Heart left ventricle (tissue), 16 donors: ENCODE data around the gene TAT. TPM values are rescaled to one million over a fixed set of nuclear protein-coding genes. Genes with fewer than 3 reads are reported as not detected.
A peak's percentile ranks its signal among the peaks of the same experiment; 100 is the strongest.

Experiments used
- ATAC-seq, 4 donors: fragments of 200-7000 bp; cut with Tn5 transposase; one replicate each; pipeline ENCODE4 v1.9.1; 2020 to 2022; ENCODE audit warnings: moderate library complexity in 4 of 4, mild to moderate bottlenecking in 3 of 4, moderate number of reproducible peaks in 1 of 4
- DNase-seq, 5 donors: peaks; one replicate each; pipeline ENCODE4 v3.0.0-alpha.2; 2020
- H3K27ac ChIP-seq, 12 donors: fragments of 200-600 bp; sonication (generic) in 4 of 12; one replicate each; pipeline versions ENCODE4 v1.5.0 to v1.8.0; 2016 to 2022; ENCODE audit warnings: mild to moderate bottlenecking in 2 of 12
- H3K27me3 ChIP-seq, 9 donors: fragments of 200-600 bp; sonication (generic) in 2 of 9; one replicate each; pipeline versions ENCODE4 v1.5.1 to v1.8.0; 2016 to 2022; ENCODE audit warnings: mild to moderate bottlenecking in 3 of 9
- H3K36me3 ChIP-seq, 9 donors: fragments of 200-600 bp; sonication (generic) in 2 of 9; one replicate each; pipeline versions ENCODE4 v1.5.0 to v1.8.0; 2018 to 2022; ENCODE audit warnings: mild to moderate bottlenecking in 2 of 9
- H3K4me1 ChIP-seq, 12 donors: fragments of 200-600 bp; sonication (generic) in 4 of 12; one replicate each; pipeline versions ENCODE4 v1.5.0 to v1.8.0; 2016 to 2022; ENCODE audit warnings: mild to moderate bottlenecking in 3 of 12
- H3K4me3 ChIP-seq, 12 donors: fragments of 200-600 bp; sonication (generic) in 4 of 12; one replicate each; pipeline versions ENCODE4 v1.5.0 to v1.8.0; 2017 to 2022; ENCODE audit warnings: mild to moderate bottlenecking in 9 of 12, moderate library complexity in 4 of 12
- H3K9me3 ChIP-seq, 12 donors: fragments of 200-600 bp; sonication (generic) in 4 of 12; one replicate each; pipeline versions ENCODE4 v1.5.0 to v1.8.0; 2016 to 2022; ENCODE audit warnings: mild to moderate bottlenecking in 1 of 12
- POLR2A ChIP-seq, 2 donors: fragments of 450-650 bp; IDR thresholded peaks; one replicate each; pipeline ENCODE4 v1.6.1; 2017; ENCODE audit warnings: antibody characterized with exemption in 2 of 2, mild to moderate bottlenecking in 2 of 2, moderate library complexity in 2 of 2
- WGBS, 4 donors: extraction: QIAGEN DNeasy Blood & Tissue Kit in 2 of 4; methylation state at CpG; one replicate each; pipeline versions ENCODE4 v1.1.5 to v1.1.7; 2013 to 2018; 5-methylcytosine and 5-hydroxymethylcytosine counted together
- intact Hi-C, 10 donors: fragments of 100-400 bp; cut with DNase I; formaldehyde crosslinking; loops; one replicate each; pipeline versions ENCODE4 v1.11.1 to v1.14.2; 2022
- polyA plus RNA-seq, 2 donors: library from polyadenylated mRNA; stranded (reverse); fragments of 200-250 nt; gene quantifications; one replicate each; pipeline ENCODE4 v1.2.3, GENCODE V29; 2013
- total RNA-seq, 9 donors: library from RNA; depleted of rRNA in 2 of 9; stranded (reverse); fragments of >200 nt in 2 of 9; fragmentation: NEBNext Ultra II Directional in 3 of 9; extraction: Animal tissue kit (Norgen Biotek cat#: 25700) in 3 of 9; gene quantifications; one replicate each; pipeline versions ENCODE4 v1.1.0 to v1.2.4, GENCODE V29; 2016 to 2023
- TF ChIP-seq, protein P1 (sequence below), 12 donors: fragments of 200-600 bp; sonication (generic) in 4 of 12; IDR thresholded peaks; one replicate each; pipeline versions ENCODE4 v1.5.0 to v1.8.0; 2018 to 2022; ENCODE audit warnings: antibody characterized with exemption in 12 of 12, mild to moderate bottlenecking in 5 of 12
- donor health status: ischemic (EF 13 %, LVEDD 7.1; RV severe dilation, severe dysfunction).
- donor health status: healthy with polysubstance abuse.
- donor health status: DM: no; HTN: yes; CAD: no.
- donor health status: DM: no; HTN: no; CAD: no.
- donor health status: ischemic (EF 25% LVEDD 6.9; RV normal size, moderate dysfunction).
- donor health status: ischemic (EF 25% LVEDD 5.7; RV mildly dilated, moderate dysfunction).
- donor health status: healthy.
- donor health status: DM: yes; HTN: yes; CAD: no.
- donor health status: ischemic (EF 35%, LVEDD 5.7; RV mildly dilated, moderate dysfunction).
- donor health status: nonischemic (EF 11% LVEDD 7.7; RV severe dilation, severe dysfunction).
- donor health status: DM: yes; HTN: yes; CAD: no.
- donor health status: PGD.
- donor health status: ischemic (EF 29% LVEDD 5.4; RV normal size, mild dysfunction).
- donor health status: nonischemic (EF 23%, LVEDD 6.1; RV moderate dilation, normal function).

TAT gene
- total and polyA plus RNA-seq, 11 donors: 0.05 to 0.50 TPM; not detected in 9

DNA sequence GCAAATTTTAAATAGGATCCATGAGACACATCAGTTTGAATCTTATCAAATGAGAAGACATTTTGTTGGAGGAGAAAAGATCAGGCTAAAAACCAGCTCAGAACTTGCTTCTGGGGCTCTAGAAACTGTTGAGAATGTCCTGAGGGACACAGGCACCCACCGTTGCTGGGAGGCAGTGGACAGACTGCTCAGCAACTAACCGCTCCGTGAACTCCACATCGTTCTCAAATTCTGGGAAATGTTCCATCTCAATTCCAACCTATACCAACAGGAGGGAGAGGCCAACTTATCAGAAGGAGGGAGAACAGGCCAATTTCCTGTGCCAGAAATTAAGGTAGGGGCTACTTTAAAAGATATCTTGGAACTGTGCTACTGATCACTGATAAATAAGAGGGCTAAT is 8.3 kb downstream of the TAT start:
- DNase-seq: no peak
- intact Hi-C loops: no loop called here
- ATAC-seq: no peak

DNA sequence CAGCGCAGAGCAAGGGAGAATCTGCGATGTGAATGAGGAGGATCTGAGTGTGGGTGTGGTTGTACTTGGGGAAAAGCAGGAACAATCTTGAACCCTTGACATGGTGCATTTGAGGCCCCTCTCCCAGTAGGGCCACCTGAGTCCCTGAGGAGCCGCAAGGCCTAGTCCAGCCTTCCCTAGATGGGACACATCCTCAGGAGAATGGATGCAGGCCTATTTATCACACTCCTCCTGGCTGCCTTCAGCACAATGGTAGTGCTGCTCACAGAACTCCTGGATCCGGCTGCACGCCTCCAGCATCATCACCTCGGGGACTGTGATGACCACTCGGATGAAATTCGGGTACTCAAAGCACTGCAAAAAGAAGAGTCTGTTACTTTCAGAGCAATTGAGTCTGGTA is 9.0 kb downstream of the TAT start:
- DNase-seq (no peak), ATAC-seq (no peak)

More for the DNA sequence above, 8.3 kb downstream of the TAT start:
- Histone ChIP-seq H3K27ac (no peak overlapping the region), H3K27me3 (no peaks in the 10 kb centered on the region), H3K4me1 (peaks cover 0 to 14% (median 2%) of the 10 kb centered on the region in 12 donors), H3K4me3 (no peak overlapping the region), H3K36me3 (no peaks in the 10 kb centered on the region), H3K9me3 (no peaks in the 10 kb centered on the region)
- no peak for TF ChIP-seq POLR2A (IDR thresholded peaks at IDR 0.05)
- TF ChIP-seq, protein P1, sequence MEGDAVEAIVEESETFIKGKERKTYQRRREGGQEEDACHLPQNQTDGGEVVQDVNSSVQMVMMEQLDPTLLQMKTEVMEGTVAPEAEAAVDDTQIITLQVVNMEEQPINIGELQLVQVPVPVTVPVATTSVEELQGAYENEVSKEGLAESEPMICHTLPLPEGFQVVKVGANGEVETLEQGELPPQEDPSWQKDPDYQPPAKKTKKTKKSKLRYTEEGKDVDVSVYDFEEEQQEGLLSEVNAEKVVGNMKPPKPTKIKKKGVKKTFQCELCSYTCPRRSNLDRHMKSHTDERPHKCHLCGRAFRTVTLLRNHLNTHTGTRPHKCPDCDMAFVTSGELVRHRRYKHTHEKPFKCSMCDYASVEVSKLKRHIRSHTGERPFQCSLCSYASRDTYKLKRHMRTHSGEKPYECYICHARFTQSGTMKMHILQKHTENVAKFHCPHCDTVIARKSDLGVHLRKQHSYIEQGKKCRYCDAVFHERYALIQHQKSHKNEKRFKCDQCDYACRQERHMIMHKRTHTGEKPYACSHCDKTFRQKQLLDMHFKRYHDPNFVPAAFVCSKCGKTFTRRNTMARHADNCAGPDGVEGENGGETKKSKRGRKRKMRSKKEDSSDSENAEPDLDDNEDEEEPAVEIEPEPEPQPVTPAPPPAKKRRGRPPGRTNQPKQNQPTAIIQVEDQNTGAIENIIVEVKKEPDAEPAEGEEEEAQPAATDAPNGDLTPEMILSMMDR (IDR thresholded peaks at IDR 0.05): no peak
- WGBS, 4 donors: 43 to 50% (median 46%) methylated on average over 4 of the region's 4 CpGs

DNA sequence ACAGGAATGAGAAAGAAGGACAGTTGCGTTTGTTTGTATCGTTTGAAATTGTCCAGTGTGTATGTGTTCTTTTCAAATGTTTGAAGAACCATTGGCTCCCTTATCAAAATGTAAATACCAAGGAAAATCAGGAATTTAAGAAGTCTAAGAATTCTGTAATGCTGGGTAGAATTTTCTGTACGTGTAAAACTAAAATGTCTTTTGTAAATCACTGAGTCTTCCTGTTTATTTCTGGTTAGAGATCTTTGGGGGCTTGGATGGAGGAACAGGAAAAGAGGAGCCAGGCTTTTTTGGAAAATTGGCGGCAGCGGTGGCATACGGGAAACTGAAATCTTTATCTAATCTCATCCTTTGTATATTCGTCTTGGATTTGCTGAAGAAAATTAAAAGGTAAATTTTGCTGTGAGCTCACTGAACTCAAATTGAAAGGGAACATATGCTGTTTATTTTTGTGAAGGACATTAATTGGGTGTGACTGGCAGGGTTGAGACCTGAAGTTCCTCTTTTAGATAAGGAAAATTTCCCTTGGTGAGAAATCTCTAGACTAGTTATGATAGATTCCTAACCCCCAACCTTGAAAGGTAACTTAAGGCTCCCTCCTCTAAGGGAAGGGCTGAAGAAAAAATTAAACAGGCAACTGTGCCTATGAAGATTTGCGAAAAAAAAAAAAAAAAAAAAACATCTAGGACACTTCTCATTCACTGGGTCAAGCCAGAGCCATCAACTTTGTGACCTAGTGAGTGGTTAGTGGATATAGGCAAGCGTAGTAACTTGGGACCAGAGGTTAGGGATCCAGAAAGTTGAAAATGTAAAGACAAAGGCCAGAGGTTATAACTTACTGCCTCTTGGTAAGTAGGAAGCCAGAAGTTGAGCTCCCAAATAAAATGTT is 10.8 kb downstream of the TAT start:
- DNase-seq (no peak), ATAC-seq (no peak)
- H3K36me3 ChIP-seq: no peaks in the 10 kb centered on the region
- H3K4me3 ChIP-seq: peak overlapping the region in 2 of 12 donors; percentile 62 to 76
- peaks cover 0 to 14% (median 2%) of the 10 kb centered on the region in 12 donors for H3K4me1 ChIP-seq
- intact Hi-C loops: no loop called here
- H3K27ac ChIP-seq: no peak overlapping the region
- WGBS, 4 donors: 51 to 59% (median 55%) methylated on average over 8 to 9 of the region's 9 CpGs
- TF ChIP-seq, protein P1 (IDR thresholded peaks at IDR 0.05): no peak
- no peak for TF ChIP-seq POLR2A (IDR thresholded peaks at IDR 0.05)
- peaks cover 0 to under 1% (median 0%) of the 10 kb centered on the region in 9 donors for H3K27me3 ChIP-seq
- peaks cover 0 to 20% (median 2%) of the 10 kb centered on the region in 12 donors for H3K9me3 ChIP-seq

More for the DNA sequence above, 9.0 kb downstream of the TAT start:
- Histone ChIP-seq H3K27ac (no peak overlapping the region), H3K36me3 (no peaks in the 10 kb centered on the region), H3K4me1 (peaks cover 0 to 14% (median 2%) of the 10 kb centered on the region in 12 donors), H3K4me3 (no peak overlapping the region), H3K27me3 (no peaks in the 10 kb centered on the region), H3K9me3 (peaks cover 0 to under 1% (median 0%) of the 10 kb centered on the region in 12 donors)
- intact Hi-C loops: no loop called here
- TF ChIP-seq POLR2A (IDR thresholded peaks at IDR 0.05): no peak
- TF ChIP-seq, protein P1 (IDR thresholded peaks at IDR 0.05): no peak
- 89 to 97% (median 94%) methylated on average over 8 of the region's 8 CpGs for WGBS, 4 donors

DNA sequence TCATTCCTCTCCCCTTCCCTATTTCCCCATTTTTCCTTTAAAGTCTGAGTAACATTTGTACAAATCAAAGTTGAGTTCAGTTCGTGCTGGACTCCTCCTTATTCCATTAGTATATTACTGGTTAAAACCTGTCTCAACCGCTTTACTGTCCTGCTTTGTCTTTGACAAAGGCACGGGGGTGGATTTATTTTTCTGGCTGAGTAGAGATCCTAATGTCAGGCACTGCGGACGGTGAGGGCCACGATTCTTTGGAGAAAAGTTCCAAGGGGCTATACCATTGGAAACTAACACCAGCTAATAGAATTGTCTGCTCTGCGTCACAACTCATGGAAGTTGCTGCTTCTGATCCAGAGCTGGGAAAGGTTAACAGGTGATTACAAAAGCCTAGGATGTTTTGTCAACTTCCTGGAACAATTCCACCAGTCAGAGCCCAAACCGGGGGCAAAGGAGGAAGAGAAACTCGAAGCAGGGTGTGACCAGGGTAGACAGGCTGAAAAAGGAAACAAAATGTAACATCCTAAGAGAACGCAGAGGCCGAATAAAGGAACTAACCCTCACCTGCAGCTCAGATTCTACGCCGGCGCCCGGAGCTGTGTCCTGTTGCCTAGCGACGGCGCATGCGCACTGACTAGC is 12.4 kb downstream of the TAT start:
- 11 to 14% (median 13%) methylated on average over 19 of the region's 19 CpGs for WGBS, 4 donors
- peaks cover 0 to 14% (median 2%) of the 10 kb centered on the region in 12 donors for H3K4me1 ChIP-seq
- no peak for TF ChIP-seq POLR2A (IDR thresholded peaks at IDR 0.05)
- TF ChIP-seq, protein P1 (IDR thresholded peaks at IDR 0.05): no peak
- ATAC-seq: peak in 1 of 4 donors; percentile 10
- peaks cover 0 to 22% (median 2%) of the 10 kb centered on the region in 12 donors for H3K9me3 ChIP-seq
- H3K27ac ChIP-seq: peak overlapping the region in 7 of 12 donors; percentile 3 to 67 (median 43)
- DNase-seq: no peak
- H3K4me3 ChIP-seq: peak overlapping the region; percentile 24 to 93 (median 60)
- H3K36me3 ChIP-seq: no peaks in the 10 kb centered on the region
- intact Hi-C loops: no loop called here
- peaks cover 0 to 3% (median 0%) of the 10 kb centered on the region in 9 donors for H3K27me3 ChIP-seq
